Measurements from ENCODE around the gene LIPC. TPM values are rescaled to one million over a fixed set of nuclear protein-coding genes. Genes with fewer than 3 reads are reported as not detected.

The LIPC gene
- total and polyA plus RNA-seq, 2 of the 4 experiments (the other 2 are of a cell fraction) = 0.07 TPM; not detected in 1

- Histone ChIP-seq H3K9me1 (ENCODE audit: insufficient read depth, low read length) (peaks cover 5% of the 10 kb centered on the region), H3K36me3 (ENCODE audit: control insufficient read depth, insufficient read depth, low read length) (peaks cover 19% of the 10 kb centered on the region), H4K20me1 (ENCODE audit: insufficient read depth, low read length) (peaks cover 5% of the 10 kb centered on the region; the same call in 1 of the 2 replicates), H3K9ac (ENCODE audit: low read depth, low read length) (no peak overlapping the region), H4K91ac (ENCODE audit: insufficient read depth, low read depth, low read length) (no peak overlapping the region), H2BK20ac (ENCODE audit: low read depth, low read length) (no peak overlapping the region), H2AK5ac (ENCODE audit: low read depth, low read length) (no peak overlapping the region), H3K23ac (ENCODE audit: low read depth, low read length) (no peak overlapping the region), H3K56ac (ENCODE audit: extremely low read depth, insufficient read depth, low read length) (no peak overlapping the region), H3K4me3 (ENCODE audit: insufficient read depth, low read depth, low read length) (no peak overlapping the region), H3K14ac (replicated peaks; ENCODE audit: low read depth, low read length) (no peak overlapping the region), H2BK5ac (ENCODE audit: low read depth, low read length, poor library complexity, severe bottlenecking) (no peak overlapping the region), H4K5ac (ENCODE audit: low read depth, low read length) (no peak overlapping the region), H3K27me3 (ENCODE audit: control insufficient read depth, insufficient read depth, low read length) (no peaks in the 10 kb centered on the region), H2BK120ac (ENCODE audit: low read depth, low read length) (no peak overlapping the region), H2AK9ac (replicated peaks; ENCODE audit: low read depth, low read length, poor library complexity) (no peak overlapping the region), H3K18ac (ENCODE audit: low read depth, low read length) (no peak overlapping the region), H3K4me2 (ENCODE audit: low read depth, low read length) (no peak overlapping the region), H3K9me3 (ENCODE audit: control insufficient read depth, insufficient read depth, low read length) (peaks cover 3% of the 10 kb centered on the region), H2AFZ (replicated peaks; ENCODE audit: low read length, poor library complexity) (no peak overlapping the region), H3K27ac (ENCODE audit: insufficient read depth, low read length) (no peak overlapping the region), H3K4ac (ENCODE audit: low read depth, low read length) (no peak overlapping the region), H3K79me1 (ENCODE audit: low read depth in 1 of 2, low read length in 2 of 2) (peaks cover 22 to 28% of the 10 kb centered on the region in 2 experiments), H4K8ac (ENCODE audit: low read depth in 2 of 2, low read length in 2 of 2) (no peak overlapping the region), H3K4me1 (ENCODE audit: control insufficient read depth, insufficient read depth, low read length) (peaks cover 6% of the 10 kb centered on the region), H2BK15ac (ENCODE audit: low read depth, low read length) (no peak overlapping the region)
- ChIA-PET CTCF (no interaction called here), POLR2A (ENCODE audit: unreplicated experiment) (no interaction called here)
- dilution Hi-C loops (cut with HindIII; ENCODE audit: low sequenced_read_pairs, unreplicated experiment) (no loop called here), in situ Hi-C loops (cut with MboI; ENCODE audit: low sequenced_read_pairs) (no loop called here), intact Hi-C loops (cut with micrococcal nuclease) (loop anchor here (10.0 kb wide), 1 partner anchor 341 kb away; no protein-coding TSS in a partner anchor)
- DNase-seq (no peak), ATAC-seq (ENCODE audit: low read depth) (no peak)
- 100% methylated on average over 1 of the region's 1 CpG; no CpG with 5 or more reads in 1 of the 2 experiments for WGBS, 2 experiments (ENCODE audit: extremely low coverage in 2 of 2, insufficient read length in 1 of 2)
- TF ChIP-seq CHD1 (IDR thresholded peaks at IDR 0.05; ENCODE audit: low read depth, low read length) (no peak), RAD21 (IDR thresholded peaks at IDR 0.05; ENCODE audit: low read length) (no peak), MAFK (IDR thresholded peaks at IDR 0.05; ENCODE audit: low read depth, low read length) (no peak), CEBPB (IDR thresholded peaks at IDR 0.05; ENCODE audit: low read depth, low read length) (no peak), SMC3 (IDR thresholded peaks at IDR 0.05; ENCODE audit: low read depth, low read length) (no peak), FOS (IDR thresholded peaks at IDR 0.05; ENCODE audit: low read depth, low read length) (no peak), RFX5 (IDR thresholded peaks at IDR 0.05; ENCODE audit: low read depth, low read length) (no peak), USF2 (IDR thresholded peaks at IDR 0.05; ENCODE audit: low read depth, low read length) (no peak), BHLHE40 (IDR thresholded peaks at IDR 0.05; ENCODE audit: low read depth, low read length) (no peak)
- BruUV-seq (replicated peaks) = no TSS peak
Observed at GRCh38 chr15:58616171-58616570, 184.4 kb downstream of the LIPC start.

Small RNA genes lying within 50 kb of the gene (microRNA-seq; reads per million reads assigned to microRNA genes)
- not detected for gene AC084781.2 (ENCODE audit: insufficient read depth, insufficient read length)

Small RNA genes lying within 50 kb of the gene (small RNA-seq; reads per million reads assigned to genes)
- 0 reads per million in 5 experiments for gene AC084781.2

Measured in IMR-90 (cell line).